SK-N-SH (cell line): ENCODE data around the gene A2M. TPM values are rescaled to one million over a fixed set of nuclear protein-coding genes. Genes with fewer than 3 reads are reported as not detected.

Experiments
- CTCF ChIA-PET: fragments of 300-600, 350-600 bp; formaldehyde crosslinking; extraction: SDS; loops from one replicate; lab custom pipeline; 2021; lab: Yijun Ruan, JAX
- POLR2A ChIA-PET: fragments of 350-600 bp; sonication (Branson Sonifier 250); formaldehyde crosslinking; extraction: SDS; loops from one replicate; lab custom pipeline; 2020; ENCODE audit warnings: antibody characterized with exemption, inconsistent platforms; lab: Yijun Ruan, JAX
- DNase-seq: peaks from one replicate; pipeline ENCODE4 v3.0.0; 2012
- H2AFZ ChIP-seq: fragments of 200-600 bp; sonication (generic); 2 replicates; pipeline ENCODE4 v1.8.1; 2016; ENCODE audit warnings: antibody characterized with exemption, mild to moderate bottlenecking, low read depth
- H3F3A ChIP-seq: fragments of 200-600 bp; sonication (generic); replicated peaks from 2 replicates; pipeline ENCODE3; 2016; ENCODE audit warnings: antibody characterized with exemption, mild to moderate bottlenecking; ENCODE audit not compliant: insufficient read depth
- H3K27ac ChIP-seq, 2 experiments: fragments of 200-500 bp in 1 of 2; fragments of 200-600 bp in 1 of 2; sonication (Bioruptor generic) in 1 of 2; sonication (generic), shearing (Covaris generic) in 1 of 2; 2 replicates each; pipeline versions ENCODE4 v1.5.1 to v1.6.1; 2014 to 2016; ENCODE audit warnings: low read depth in 2 of 2, inconsistent platforms in 1 of 2, low read length in 1 of 2, mild to moderate bottlenecking in 1 of 2, mixed read lengths in 1 of 2
- H3K27me3 ChIP-seq: fragments of 200-600 bp; sonication (generic), shearing (Covaris generic); 2 replicates; pipeline ENCODE4 v1.6.1; 2016; ENCODE audit warnings: mixed run types; ENCODE audit not compliant: insufficient read depth
- H3K36me3 ChIP-seq, 2 experiments: fragments of 200-500 bp in 1 of 2; fragments of 200-600 bp in 1 of 2; sonication (Bioruptor generic) in 1 of 2; sonication (generic) in 1 of 2; replicated peaks in 1 of 2; 2 replicates each; pipeline versions ENCODE3 to v1.5.1; 2014 to 2016; ENCODE audit warnings: low read length in 1 of 2, mild to moderate bottlenecking in 1 of 2; ENCODE audit not compliant: insufficient read depth in 2 of 2, control insufficient read depth in 1 of 2
- H3K4me1 ChIP-seq, 2 experiments: fragments of 200-500 bp in 1 of 2; fragments of 200-600 bp in 1 of 2; sonication (Bioruptor generic) in 1 of 2; sonication (generic), shearing (Covaris generic) in 1 of 2; 2 replicates each; pipeline versions ENCODE4 v1.5.1 to v1.6.1; 2014 to 2016; ENCODE audit warnings: low read depth in 1 of 2, low read length in 1 of 2, mixed run types in 1 of 2; ENCODE audit not compliant: insufficient read depth in 2 of 2, control insufficient read depth in 1 of 2
- H3K4me2 ChIP-seq: fragments of 200-600 bp; sonication (generic), shearing (Covaris generic); 2 replicates; pipeline ENCODE4 v1.6.1; 2017; ENCODE audit warnings: mixed run types
- H3K4me3 ChIP-seq, 2 experiments: fragments of 200-500 bp in 1 of 2; fragments of 200-600 bp in 1 of 2; sonication (Bioruptor generic) in 1 of 2; sonication (generic), shearing (Covaris generic) in 1 of 2; 2 replicates each; pipeline versions ENCODE4 v1.5.1 to v1.8.1; 2014 to 2016; ENCODE audit warnings: low read depth in 2 of 2, inconsistent platforms in 1 of 2, low read length in 1 of 2, mild to moderate bottlenecking in 1 of 2, mixed read lengths in 1 of 2, moderate library complexity in 1 of 2
- H3K79me2 ChIP-seq: fragments of 200-600 bp; sonication (generic); 2 replicates; pipeline ENCODE4 v1.8.1; 2017; ENCODE audit warnings: mild to moderate bottlenecking; ENCODE audit not compliant: insufficient read depth
- H3K9ac ChIP-seq: fragments of 200-600 bp; sonication (generic); 2 replicates; pipeline ENCODE4 v1.6.1; 2017; ENCODE audit warnings: mixed run types
- H3K9me2 ChIP-seq: fragments of 200-600 bp; sonication (generic); 2 replicates; pipeline ENCODE4 v1.6.1; 2017; ENCODE audit warnings: mixed run types
- H3K9me3 ChIP-seq: fragments of 200-600 bp; sonication (generic); 2 replicates; pipeline ENCODE4 v1.6.1; 2017; ENCODE audit warnings: mixed run types, mild to moderate bottlenecking, moderate library complexity
- H4K20me1 ChIP-seq: fragments of 200-600 bp; sonication (generic); 2 replicates; pipeline ENCODE4 v1.6.1; 2017; ENCODE audit warnings: mild to moderate bottlenecking, mixed run types; ENCODE audit not compliant: insufficient read depth
- CHD2 ChIP-seq: fragments of 150-350 bp; IDR thresholded peaks from 2 replicates; pipeline ENCODE4 v1.6.1; 2018; ENCODE audit warnings: low read length; ENCODE audit not compliant: partially characterized antibody
- CTCF ChIP-seq: fragments of 200-600 bp; sonication (generic); IDR thresholded peaks from 2 replicates; pipeline ENCODE4 v1.6.1; 2017; ENCODE audit warnings: antibody characterized with exemption, mild to moderate bottlenecking, moderate library complexity
- ELF1 ChIP-seq: IDR thresholded peaks from 2 replicates; pipeline ENCODE4 v1.4.0; 2012
- EP300 ChIP-seq, 2 experiments: IDR thresholded peaks; 2 replicates each; pipeline versions ENCODE4 v1.4.0 to v1.6.1; 2012; ENCODE audit warnings: borderline replicate concordance in 1 of 2, low read depth in 1 of 2, low read length in 1 of 2
- EZH2phosphoT487 ChIP-seq: fragments of 200-600 bp; sonication (generic); IDR thresholded peaks from 2 replicates; pipeline ENCODE4 v1.6.1; 2017; ENCODE audit warnings: low read depth, mixed run types, mild to moderate bottlenecking, antibody characterized with exemption, moderate library complexity, borderline replicate concordance
- FOSL2 ChIP-seq: IDR thresholded peaks from 2 replicates; pipeline ENCODE4 v1.4.0; 2012; ENCODE audit warnings: low read depth, mild to moderate bottlenecking, moderate library complexity, borderline replicate concordance
- FOXJ3 ChIP-seq: sonication (generic); formaldehyde crosslinking; IDR thresholded peaks from 2 replicates; pipeline ENCODE4 v1.5.1; 2020; ENCODE audit warnings: mild to moderate bottlenecking, missing genetic modification reagents
- GATA2 ChIP-seq: sonication (generic); formaldehyde crosslinking; IDR thresholded peaks from 2 replicates; pipeline ENCODE4 v1.5.0; 2020; ENCODE audit warnings: mild to moderate bottlenecking, missing genetic modification reagents
- JUND ChIP-seq: IDR thresholded peaks from 2 replicates; pipeline ENCODE4 v1.4.0; 2012
- MAX ChIP-seq: IDR thresholded peaks from 2 replicates; pipeline ENCODE4 v1.4.0; 2012; ENCODE audit warnings: low read depth
- NRF1 ChIP-seq: IDR thresholded peaks from 2 replicates; pipeline ENCODE4 v1.6.1; 2012; ENCODE audit warnings: low read depth, mild to moderate bottlenecking, low read length
- REST ChIP-seq: IDR thresholded peaks from 2 replicates; pipeline ENCODE4 v1.6.1; 2012; ENCODE audit warnings: mild to moderate bottlenecking, low read depth, low read length, moderate library complexity
- SIN3A ChIP-seq: IDR thresholded peaks from 2 replicates; pipeline ENCODE4 v1.6.1; 2012; ENCODE audit warnings: low read depth, mild to moderate bottlenecking, low read length, moderate library complexity, borderline replicate concordance
- TAF1 ChIP-seq: IDR thresholded peaks from 2 replicates; pipeline ENCODE4 v1.6.1; 2012; ENCODE audit warnings: low read depth, mild to moderate bottlenecking, low read length, moderate library complexity, borderline replicate concordance
- TCF12 ChIP-seq: IDR thresholded peaks from 2 replicates; pipeline ENCODE4 v1.4.0; 2012
- TEAD4 ChIP-seq: IDR thresholded peaks from 2 replicates; pipeline ENCODE4 v1.4.0; 2012; ENCODE audit warnings: mild to moderate bottlenecking, borderline replicate concordance; ENCODE audit not compliant: insufficient read depth
- ZBTB33 ChIP-seq: IDR thresholded peaks from 2 replicates; pipeline ENCODE4 v1.4.0; 2012; ENCODE audit warnings: low read depth, borderline replicate concordance
- WGBS: methylation state at CpG from one replicate; pipeline ENCODE4 v1.1.6; 2017; ENCODE audit warnings: low lambda C conversion rate; 5-methylcytosine and 5-hydroxymethylcytosine counted together
- polyA plus RNA-seq, 3 experiments: library from polyadenylated mRNA; depleted of rRNA; stranded (reverse); fragments of >200 nt; gene quantifications; 2 replicates each; pipeline ENCODE4 v1.2.3, GENCODE V29; 2012

A2M gene
- polyA plus RNA-seq, 1 of the 3 experiments (the other 2 are of a cell fraction) = not detected

- 66% methylated on average over 18 of the region's 21 CpGs for WGBS
- Histone ChIP-seq H3K4me1 (no peaks in the 10 kb centered on the region), H3K9me3 (no peaks in the 10 kb centered on the region), H3K9me2 (no peaks in the 10 kb centered on the region), H3K4me3 (no peak overlapping the region), H3F3A (no peaks in the 10 kb centered on the region), H3K27me3 (no peaks in the 10 kb centered on the region), H3K36me3 (no peaks in the 10 kb centered on the region), H2AFZ (no peak overlapping the region), H3K9ac (no peak overlapping the region), H4K20me1 (no peaks in the 10 kb centered on the region), H3K4me2 (no peak overlapping the region), H3K79me2 (no peaks in the 10 kb centered on the region), H3K27ac (no peak overlapping the region)
- ChIA-PET CTCF (no interaction called here), POLR2A (no interaction called here)
- DNase-seq = no peak
- TF ChIP-seq SIN3A (no peak), GATA2 (no peak), EZH2phosphoT487 (no peak), TAF1 (no peak), TCF12 (no peak), ZBTB33 (no peak), FOXJ3 (CRISPR knock-in tag) (no peak), TEAD4 (no peak), EP300 (IDR thresholded peaks at IDR 0.05; ENCODE audit: borderline replicate concordance in 1 of 2, low read depth in 1 of 2, low read length in 1 of 2) (no peak), NRF1 (no peak), MAX (no peak), JUND (no peak), FOSL2 (no peak), CHD2 (no peak), CTCF (no peak), REST (no peak), ELF1 (no peak)
Observed at GRCh38 chr12:9127484-9127883, 11.8 kb upstream of the A2M start.
